GM23248 (cell line): ENCODE results near the gene TMEM161A.

Experiments
- EZH2 ChIP-seq: fragments of 200-600 bp; sonication (generic); IDR thresholded peaks from 2 replicates; pipeline ENCODE4 v1.6.1; 2018; ENCODE audit warnings: antibody characterized with exemption, mild to moderate bottlenecking; ENCODE audit not compliant: insufficient read depth, poor library complexity, severe bottlenecking
- EZH2phosphoT487 ChIP-seq: fragments of 200-600 bp; sonication (generic); IDR thresholded peaks from 2 replicates; pipeline ENCODE4 v1.6.1; 2018; ENCODE audit warnings: antibody characterized with exemption, moderate library complexity, mild to moderate bottlenecking, low read depth; ENCODE audit not compliant: insufficient read depth

DNA sequence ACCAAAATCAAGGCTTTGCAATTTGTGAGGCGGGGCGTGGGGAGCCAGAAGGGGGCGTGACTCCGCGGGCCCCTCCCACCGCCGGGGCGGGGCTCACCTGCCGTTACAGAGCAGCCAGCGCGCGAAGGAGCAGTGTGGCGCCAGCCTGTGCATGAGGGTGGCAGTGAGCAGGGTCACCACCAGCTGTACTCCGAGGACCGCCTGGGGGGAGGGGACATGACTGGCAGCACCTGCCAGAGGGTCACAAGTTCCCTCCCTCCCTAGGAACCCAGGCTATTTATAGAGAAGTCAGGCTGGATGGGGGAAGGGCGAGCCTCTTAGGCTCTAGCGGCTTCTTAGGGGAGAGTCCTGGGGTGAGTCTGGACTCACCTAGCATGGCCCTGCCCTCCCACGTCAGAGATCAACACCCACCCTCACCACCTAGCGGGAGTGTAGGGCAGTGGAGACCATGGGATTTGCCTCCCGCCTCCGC lies 3.6 kb downstream of the TMEM161A start:
- TF ChIP-seq EZH2, result no peak
- no peak for TF ChIP-seq EZH2phosphoT487
